ELF-1 (cell line): ENCODE results near the gene SCFD1.
A peak's percentile ranks its signal among the peaks of the same experiment; 100 is the strongest.
"Not testable (repeated sequence)": the region's sequence is repeated elsewhere in the genome, so short reads cannot be mapped to it uniquely, and the experiment has no call there.

Source experiments
- DNase-seq: peaks from one replicate; pipeline ENCODE4 v3.0.0-alpha.2; 2016; ENCODE audit warnings: low read depth, low spot score

SCFD1 gene

GRCh38 chr14:30669594-30669993 is 47.5 kb downstream of the SCFD1 start:
- DNase-seq, result no peak

GRCh38 chr14:30673071-30673470 is 51.0 kb downstream of the SCFD1 start:
- DNase-seq, result no peak

- no peak for DNase-seq
Observed at GRCh38 chr14:30678926-30679431, 56.9 kb downstream of the SCFD1 start.

- no peak for DNase-seq
Observed at GRCh38 chr14:30680036-30680435, 57.9 kb downstream of the SCFD1 start.

GRCh38 chr14:30680776-30681175 is 58.7 kb downstream of the SCFD1 start:
- DNase-seq, result not testable (repeated sequence)

GRCh38 chr14:30681752-30682355 is 59.7 kb downstream of the SCFD1 start:
- no peak for DNase-seq

- DNase-seq, result peak; percentile 20
Observed at GRCh38 chr14:30690487-30691355, 68.6 kb downstream of the SCFD1 start.

GRCh38 chr14:30691751-30692398 is 69.8 kb downstream of the SCFD1 start:
- DNase-seq, result no peak

GRCh38 chr14:30692669-30693068 is 70.5 kb downstream of the SCFD1 start:
- DNase-seq, result no peak

- no peak for DNase-seq
Observed at GRCh38 chr14:30698463-30698862, 76.3 kb downstream of the SCFD1 start.

- DNase-seq, result peak; percentile 2
Observed at GRCh38 chr14:30706704-30707103, 84.6 kb downstream of the SCFD1 start.

GRCh38 chr14:30708157-30708556 is 86.0 kb downstream of the SCFD1 start:
- DNase-seq, result peak; percentile 5

- DNase-seq, result no peak
Observed at GRCh38 chr14:30709201-30709600, 87.1 kb downstream of the SCFD1 start.

- DNase-seq, result no peak
Observed at GRCh38 chr14:30710876-30711275, 88.8 kb downstream of the SCFD1 start.

- DNase-seq, result no peak
Observed at GRCh38 chr14:30719137-30719536, 97.0 kb downstream of the SCFD1 start.

GRCh38 chr14:30725763-30726162 is 103.6 kb downstream of the SCFD1 start:
- no peak for DNase-seq

- DNase-seq, result no peak
Observed at GRCh38 chr14:30728471-30728870, 106.4 kb downstream of the SCFD1 start.

GRCh38 chr14:30737916-30738315 is 115.8 kb downstream of the SCFD1 start:
- DNase-seq, result no peak

GRCh38 chr14:30738978-30739377 is 116.9 kb downstream of the SCFD1 start:
- DNase-seq, result no peak

GRCh38 chr14:30748343-30748742 is 126.2 kb downstream of the SCFD1 start:
- no peak for DNase-seq

- no peak for DNase-seq
Observed at GRCh38 chr14:30751646-30752416, 129.7 kb downstream of the SCFD1 start.

GRCh38 chr14:30753452-30753851 is 131.3 kb downstream of the SCFD1 start:
- no peak for DNase-seq
